ENCODE measurements around the gene NRN1L. TPM values are rescaled to one million over a fixed set of nuclear protein-coding genes. Genes with fewer than 3 reads are reported as not detected.

Gene NRN1L
- total and polyA plus RNA-seq, 2 of the 4 experiments (the other 2 are of a cell fraction): 0.27 TPM; not detected in 1

DNA sequence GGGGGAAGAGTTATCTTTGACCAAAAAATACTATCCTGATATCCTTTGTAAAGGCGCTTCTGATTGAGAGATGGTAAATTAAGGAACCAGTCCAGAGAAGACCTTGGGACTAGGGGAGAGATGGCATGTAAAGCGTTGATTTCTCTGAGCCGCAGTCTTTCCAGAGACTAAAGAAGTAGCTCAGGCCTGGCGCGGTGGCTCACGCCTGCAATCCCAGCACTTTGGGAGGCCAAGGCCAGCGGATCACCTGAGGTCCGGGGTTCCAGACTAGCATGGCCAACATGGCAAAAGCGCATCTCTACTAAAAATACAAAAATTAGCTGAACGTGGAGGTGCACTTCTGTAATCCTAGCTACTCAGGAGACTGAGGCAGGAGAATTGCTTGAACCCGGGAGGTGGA lies 36.6 kb upstream of the NRN1L start:
- in situ Hi-C loops (cut with MboI; ENCODE audit: low sequenced_read_pairs) (no loop called here), dilution Hi-C loops (cut with HindIII; ENCODE audit: low sequenced_read_pairs, unreplicated experiment) (no loop called here), intact Hi-C loops (cut with micrococcal nuclease) (no loop called here)
- peak overlapping the region; percentile 72; the same call in 1 of the 2 replicates for H3K56ac ChIP-seq (ENCODE audit: extremely low read depth, insufficient read depth, low read length)
- H4K8ac ChIP-seq (ENCODE audit: low read depth in 2 of 2, low read length in 2 of 2): no peak overlapping the region; a peak in 2 of 4 replicates
- no peaks in the 10 kb centered on the region for H3K27me3 ChIP-seq (ENCODE audit: control insufficient read depth, insufficient read depth, low read length)
- TF ChIP-seq, protein P1, sequence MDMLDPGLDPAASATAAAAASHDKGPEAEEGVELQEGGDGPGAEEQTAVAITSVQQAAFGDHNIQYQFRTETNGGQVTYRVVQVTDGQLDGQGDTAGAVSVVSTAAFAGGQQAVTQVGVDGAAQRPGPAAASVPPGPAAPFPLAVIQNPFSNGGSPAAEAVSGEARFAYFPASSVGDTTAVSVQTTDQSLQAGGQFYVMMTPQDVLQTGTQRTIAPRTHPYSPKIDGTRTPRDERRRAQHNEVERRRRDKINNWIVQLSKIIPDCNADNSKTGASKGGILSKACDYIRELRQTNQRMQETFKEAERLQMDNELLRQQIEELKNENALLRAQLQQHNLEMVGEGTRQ (IDR thresholded peaks at IDR 0.05; ENCODE audit: low read depth, low read length): no peak
- TF ChIP-seq RFX5 (IDR thresholded peaks at IDR 0.05; ENCODE audit: low read depth, low read length) (no peak), MAZ (IDR thresholded peaks at IDR 0.05; ENCODE audit: borderline replicate concordance, low read depth, low read length) (no peak), CEBPB (IDR thresholded peaks at IDR 0.05; ENCODE audit: low read depth, low read length) (no peak), MXI1 (IDR thresholded peaks at IDR 0.05; ENCODE audit: borderline replicate concordance, low read depth, low read length) (no peak)
- TF ChIP-seq, protein P2, sequence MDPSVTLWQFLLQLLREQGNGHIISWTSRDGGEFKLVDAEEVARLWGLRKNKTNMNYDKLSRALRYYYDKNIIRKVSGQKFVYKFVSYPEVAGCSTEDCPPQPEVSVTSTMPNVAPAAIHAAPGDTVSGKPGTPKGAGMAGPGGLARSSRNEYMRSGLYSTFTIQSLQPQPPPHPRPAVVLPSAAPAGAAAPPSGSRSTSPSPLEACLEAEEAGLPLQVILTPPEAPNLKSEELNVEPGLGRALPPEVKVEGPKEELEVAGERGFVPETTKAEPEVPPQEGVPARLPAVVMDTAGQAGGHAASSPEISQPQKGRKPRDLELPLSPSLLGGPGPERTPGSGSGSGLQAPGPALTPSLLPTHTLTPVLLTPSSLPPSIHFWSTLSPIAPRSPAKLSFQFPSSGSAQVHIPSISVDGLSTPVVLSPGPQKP (IDR thresholded peaks at IDR 0.05; ENCODE audit: borderline replicate concordance, low read depth, low read length): no peak
- 97% methylated on average over 6 of the region's 11 CpGs; no CpG with 5 or more reads in 1 of the 2 experiments for WGBS, 2 experiments (ENCODE audit: extremely low coverage in 2 of 2, insufficient read length in 1 of 2)
- H3K9ac ChIP-seq (ENCODE audit: low read depth, low read length): peak overlapping the region; percentile 95
- no peak overlapping the region for H2BK120ac ChIP-seq (ENCODE audit: low read depth, low read length)
- peak overlapping the region; percentile 84 for H3K4me2 ChIP-seq (ENCODE audit: low read depth, low read length)
- H3K4me3 ChIP-seq (ENCODE audit: insufficient read depth, low read depth, low read length): peak overlapping the region; percentile 53
- no peak overlapping the region for H4K5ac ChIP-seq (ENCODE audit: low read depth, low read length)
- H4K91ac ChIP-seq (ENCODE audit: insufficient read depth, low read depth, low read length): no peak overlapping the region
- DNase-seq (no peak), ATAC-seq (ENCODE audit: low read depth) (no peak)
- H3K14ac ChIP-seq (replicated peaks; ENCODE audit: low read depth, low read length): peak overlapping the region; percentile 89; the same call in 1 of the 2 replicates
- ChIA-PET CTCF (interaction anchor here (0.9 kb wide), 1 partner anchor 32 kb away, joined by 3 read pairs; no protein-coding TSS in a partner anchor), POLR2A (ENCODE audit: unreplicated experiment) (no interaction called here)
- BruUV-seq (replicated peaks): no TSS peak
- peak overlapping the region; percentile 63; the same call in 1 of the 2 replicates for H2AK5ac ChIP-seq (ENCODE audit: low read depth, low read length)
- peaks cover 26 to 64% of the 10 kb centered on the region in 2 experiments for H3K79me1 ChIP-seq (ENCODE audit: low read depth in 1 of 2, low read length in 2 of 2)
- peak overlapping the region; percentile 90 for H3K4ac ChIP-seq (ENCODE audit: low read depth, low read length)
- no peak overlapping the region for H3K18ac ChIP-seq (ENCODE audit: low read depth, low read length)
- peak overlapping the region; percentile 67 for H2AK9ac ChIP-seq (replicated peaks; ENCODE audit: low read depth, low read length, poor library complexity)
- H3K9me1 ChIP-seq (ENCODE audit: insufficient read depth, low read length): peaks cover 19% of the 10 kb centered on the region
- peak overlapping the region; percentile 94; the same call in 1 of the 2 replicates for H3K27ac ChIP-seq (ENCODE audit: insufficient read depth, low read length)
- H2BK5ac ChIP-seq (ENCODE audit: low read depth, low read length, poor library complexity, severe bottlenecking): peak overlapping the region; percentile 78
- no peak overlapping the region for H2BK15ac ChIP-seq (ENCODE audit: low read depth, low read length)
- no peaks in the 10 kb centered on the region for H3K9me3 ChIP-seq (ENCODE audit: control insufficient read depth, insufficient read depth, low read length)
- H3K23ac ChIP-seq (ENCODE audit: low read depth, low read length): 0 out of 2 replicates have a peak overlapping the region, but pooled peaks have one; percentile 45
- 0 out of 2 replicates have a peak, but pooled peaks cover 2% of the 10 kb centered on the region for H3K36me3 ChIP-seq (ENCODE audit: control insufficient read depth, insufficient read depth, low read length)
- peaks cover 13% of the 10 kb centered on the region for H3K4me1 ChIP-seq (ENCODE audit: control insufficient read depth, insufficient read depth, low read length)
- H2AFZ ChIP-seq (replicated peaks; ENCODE audit: low read length, poor library complexity): no peak overlapping the region
- H4K20me1 ChIP-seq (ENCODE audit: insufficient read depth, low read length): peaks cover 56% of the 10 kb centered on the region
- no peak overlapping the region for H2BK20ac ChIP-seq (ENCODE audit: low read depth, low read length)
